ENCODE results near the gene EMD. TPM values are rescaled to one million over a fixed set of nuclear protein-coding genes. Genes with fewer than 3 reads are reported as not detected.

EMD gene
- total and polyA plus RNA-seq, 2 experiments from 2014 or later, result 39.4 to 61.0 TPM

- DNase-seq (ENCODE audit: low spot score), result peak; percentile 79
- peak overlapping the region; percentile 56 for H2AFZ ChIP-seq
- peak overlapping the region; percentile 76 for H3K4me2 ChIP-seq
- peaks cover 16% of the 10 kb centered on the region for H3K79me2 ChIP-seq
- WGBS (ENCODE audit: low lambda C conversion rate, missing lambda C conversion rate), result 42% methylated on average over 40 of the region's 53 CpGs
- H3K27me3 ChIP-seq, result no peaks in the 10 kb centered on the region
- H3K27ac ChIP-seq, result peak overlapping the region; percentile 99
- H3K9me2 ChIP-seq (replicated peaks; ENCODE audit: insufficient read depth), result no peaks in the 10 kb centered on the region
- H3K4me3 ChIP-seq, result peak overlapping the region; percentile 23
- no peaks in the 10 kb centered on the region for H3K9me3 ChIP-seq (ENCODE audit: low read depth)
- no peak for TF ChIP-seq EZH2 (IDR thresholded peaks at IDR 0.05; ENCODE audit: borderline replicate concordance)
- H3K36me3 ChIP-seq (replicated peaks; ENCODE audit: insufficient read depth, low read depth), result peaks cover 3% of the 10 kb centered on the region
- H3K4me1 ChIP-seq (ENCODE audit: insufficient read depth), result peaks cover 4% of the 10 kb centered on the region
- peaks cover 24% of the 10 kb centered on the region for H4K20me1 ChIP-seq (ENCODE audit: insufficient read depth, poor library complexity, severe bottlenecking)
These were observed 18.1 kb downstream of the EMD start for GRCh38 chrX:154396973-154397887.

DNA sequence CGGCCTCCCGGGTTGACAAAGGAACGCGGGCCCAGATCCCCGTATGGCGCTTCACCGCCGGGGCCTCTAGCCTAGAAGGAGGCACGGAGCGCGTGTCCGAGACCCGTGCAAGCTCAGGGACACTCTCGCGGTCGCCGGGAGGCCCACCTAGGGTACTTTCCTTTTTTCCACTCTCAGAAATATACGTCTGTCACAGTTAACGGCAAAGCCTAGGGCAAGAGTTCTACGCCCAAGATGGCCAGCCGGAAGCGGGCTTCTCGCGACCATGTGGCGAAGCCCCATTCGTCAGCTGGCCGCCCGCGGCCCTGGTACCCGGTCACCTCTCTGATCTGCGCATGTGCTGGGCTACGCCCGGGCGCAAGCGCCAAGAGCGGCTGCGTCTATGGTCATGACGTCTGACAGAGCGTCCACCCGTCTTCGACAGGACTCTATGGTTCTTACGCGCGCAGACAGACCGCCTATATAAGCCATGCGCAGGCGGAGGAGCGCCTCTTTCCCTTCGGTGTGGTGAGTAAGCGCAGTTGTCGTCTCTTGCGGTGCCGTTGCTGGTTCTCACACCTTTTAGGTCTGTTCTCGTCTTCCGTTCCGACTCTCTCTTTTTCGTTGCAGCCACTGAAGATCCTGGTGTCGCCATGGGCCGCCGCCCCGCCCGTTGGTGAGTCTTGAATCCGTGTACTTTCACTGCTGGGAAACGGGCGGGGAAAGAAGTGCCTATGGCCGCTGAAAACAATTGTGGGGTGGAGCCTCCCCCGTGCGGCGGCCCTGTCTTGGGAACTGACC is 19.0 kb downstream of the EMD start, which contains the start of gene RPL10:
RPL10 (plus strand) TSS at position 490 of the 780 bp plus-strand sequence; CDS start at position 633, 143 bp downstream.
- TF ChIP-seq, protein P1, sequence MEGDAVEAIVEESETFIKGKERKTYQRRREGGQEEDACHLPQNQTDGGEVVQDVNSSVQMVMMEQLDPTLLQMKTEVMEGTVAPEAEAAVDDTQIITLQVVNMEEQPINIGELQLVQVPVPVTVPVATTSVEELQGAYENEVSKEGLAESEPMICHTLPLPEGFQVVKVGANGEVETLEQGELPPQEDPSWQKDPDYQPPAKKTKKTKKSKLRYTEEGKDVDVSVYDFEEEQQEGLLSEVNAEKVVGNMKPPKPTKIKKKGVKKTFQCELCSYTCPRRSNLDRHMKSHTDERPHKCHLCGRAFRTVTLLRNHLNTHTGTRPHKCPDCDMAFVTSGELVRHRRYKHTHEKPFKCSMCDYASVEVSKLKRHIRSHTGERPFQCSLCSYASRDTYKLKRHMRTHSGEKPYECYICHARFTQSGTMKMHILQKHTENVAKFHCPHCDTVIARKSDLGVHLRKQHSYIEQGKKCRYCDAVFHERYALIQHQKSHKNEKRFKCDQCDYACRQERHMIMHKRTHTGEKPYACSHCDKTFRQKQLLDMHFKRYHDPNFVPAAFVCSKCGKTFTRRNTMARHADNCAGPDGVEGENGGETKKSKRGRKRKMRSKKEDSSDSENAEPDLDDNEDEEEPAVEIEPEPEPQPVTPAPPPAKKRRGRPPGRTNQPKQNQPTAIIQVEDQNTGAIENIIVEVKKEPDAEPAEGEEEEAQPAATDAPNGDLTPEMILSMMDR (IDR thresholded peaks at IDR 0.05; ENCODE audit: poor library complexity), result no peak
- TF ChIP-seq EZH2 (IDR thresholded peaks at IDR 0.05; ENCODE audit: borderline replicate concordance) (no peak), EZH2phosphoT487 (IDR thresholded peaks at IDR 0.05; ENCODE audit: low read depth, severe bottlenecking, unreplicated experiment) (no peak)
- no peaks in the 10 kb centered on the region for H3K9me2 ChIP-seq (replicated peaks; ENCODE audit: insufficient read depth)
- H4K20me1 ChIP-seq (ENCODE audit: insufficient read depth, poor library complexity, severe bottlenecking), result peaks cover 24% of the 10 kb centered on the region
- peaks cover 3% of the 10 kb centered on the region for H3K36me3 ChIP-seq (replicated peaks; ENCODE audit: insufficient read depth, low read depth)
- H3K27me3 ChIP-seq, result no peaks in the 10 kb centered on the region
- peak within 1 kb of the TSS; percentile 99 for H3K27ac ChIP-seq
- H3K4me3 ChIP-seq, result peak within 1 kb of the TSS; percentile 54
- no peaks in the 10 kb centered on the region for H3K9me3 ChIP-seq (ENCODE audit: low read depth)
- peak within 1 kb of the TSS; percentile 80 for H3K4me2 ChIP-seq
- H3K4me1 ChIP-seq (ENCODE audit: insufficient read depth), result peaks cover 4% of the 10 kb centered on the region
- peak; percentile 95 for DNase-seq (ENCODE audit: low spot score)
- 45% methylated on average over 67 of the region's 69 CpGs for WGBS (ENCODE audit: low lambda C conversion rate, missing lambda C conversion rate)
- H3K79me2 ChIP-seq, result peaks cover 16% of the 10 kb centered on the region
- peak within 1 kb of the TSS; percentile 56 for H2AFZ ChIP-seq

DNA sequence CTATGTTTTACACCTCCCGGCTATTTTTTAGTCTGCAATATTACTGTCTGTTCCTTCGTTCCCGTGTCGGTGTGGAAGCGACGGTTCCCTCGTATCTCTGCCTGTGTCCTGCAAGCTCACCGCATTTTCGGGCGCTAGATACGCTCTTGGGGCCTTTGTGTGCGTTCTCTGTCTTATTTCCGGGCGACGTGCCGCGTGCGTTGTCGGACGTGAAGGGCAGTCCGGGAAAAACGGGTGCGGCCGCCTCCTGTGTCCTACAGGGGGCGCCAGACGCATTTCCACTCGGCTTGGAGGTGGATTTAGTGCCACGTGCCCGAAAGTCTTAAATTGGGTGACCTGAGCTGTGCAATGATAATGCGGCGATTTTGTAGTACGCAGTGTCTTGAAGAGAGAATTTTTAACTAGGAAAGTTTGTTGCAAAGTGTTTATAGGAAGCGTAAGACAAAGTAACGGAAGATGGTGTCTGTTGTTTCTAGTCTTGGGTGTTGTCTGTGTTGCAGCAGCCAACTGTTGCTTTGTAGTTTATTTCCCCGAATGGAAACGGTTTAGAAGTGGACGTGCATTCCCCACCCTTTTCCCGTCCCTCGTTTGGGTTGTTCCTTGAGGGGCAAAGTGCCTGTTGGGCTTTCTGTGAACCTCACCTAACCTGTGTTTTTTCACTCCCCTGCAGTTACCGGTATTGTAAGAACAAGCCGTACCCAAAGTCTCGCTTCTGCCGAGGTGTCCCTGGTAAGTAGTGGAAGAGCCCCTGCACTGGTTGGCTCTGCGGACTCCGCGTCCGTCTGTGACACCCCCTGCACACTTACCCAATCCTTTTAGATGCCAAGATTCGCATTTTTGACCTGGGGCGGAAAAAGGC is 19.8 kb downstream of the EMD start:
- peak; percentile 85 for DNase-seq (ENCODE audit: low spot score)
- TF ChIP-seq EZH2 (IDR thresholded peaks at IDR 0.05; ENCODE audit: borderline replicate concordance) (no peak), EZH2phosphoT487 (IDR thresholded peaks at IDR 0.05; ENCODE audit: low read depth, severe bottlenecking, unreplicated experiment) (no peak)
- TF ChIP-seq, protein P1 (IDR thresholded peaks at IDR 0.05; ENCODE audit: poor library complexity), result peak; percentile 73
- Histone ChIP-seq H3K4me3 (peak overlapping the region; percentile 54), H3K9me3 (ENCODE audit: low read depth) (no peaks in the 10 kb centered on the region), H3K27me3 (no peaks in the 10 kb centered on the region), H3K36me3 (replicated peaks; ENCODE audit: insufficient read depth, low read depth) (peaks cover 3% of the 10 kb centered on the region), H3K27ac (peak overlapping the region; percentile 98), H3K9me2 (replicated peaks; ENCODE audit: insufficient read depth) (no peaks in the 10 kb centered on the region), H3K79me2 (peaks cover 16% of the 10 kb centered on the region), H3K4me1 (ENCODE audit: insufficient read depth) (peaks cover 4% of the 10 kb centered on the region), H4K20me1 (ENCODE audit: insufficient read depth, poor library complexity, severe bottlenecking) (peaks cover 24% of the 10 kb centered on the region), H3K4me2 (peak overlapping the region; percentile 80), H2AFZ (no peak overlapping the region)
- WGBS (ENCODE audit: low lambda C conversion rate, missing lambda C conversion rate), result 37% methylated on average over 49 of the region's 49 CpGs
